GM19397 (cell line): ENCODE data around the gene LRRC37A3.
"Not testable (repeated sequence)": the region's sequence is repeated elsewhere in the genome, so short reads cannot be mapped to it uniquely, and the experiment has no call there.

ENCODE experiments used
- ATAC-seq: cut with Tn5 transposase; IDR thresholded peaks from one replicate; pipeline ENCODE4 v1.9.1; 2021; ENCODE audit warnings: mild to moderate bottlenecking, moderate library complexity; ENCODE audit not compliant: unreplicated experiment

Gene LRRC37A3

GRCh38 chr17:64927444-64927843 lies 8.2 kb upstream of the LRRC37A3 start:
- not testable (repeated sequence) for ATAC-seq

GRCh38 chr17:64926430-64926829 lies 7.2 kb upstream of the LRRC37A3 start:
- ATAC-seq, result not testable (repeated sequence)

GRCh38 chr17:64925244-64925643 lies 6.0 kb upstream of the LRRC37A3 start:
- ATAC-seq, result not testable (repeated sequence)

GRCh38 chr17:64923051-64923568 lies 3.8 kb upstream of the LRRC37A3 start:
- ATAC-seq, result not testable (repeated sequence)

DNA sequence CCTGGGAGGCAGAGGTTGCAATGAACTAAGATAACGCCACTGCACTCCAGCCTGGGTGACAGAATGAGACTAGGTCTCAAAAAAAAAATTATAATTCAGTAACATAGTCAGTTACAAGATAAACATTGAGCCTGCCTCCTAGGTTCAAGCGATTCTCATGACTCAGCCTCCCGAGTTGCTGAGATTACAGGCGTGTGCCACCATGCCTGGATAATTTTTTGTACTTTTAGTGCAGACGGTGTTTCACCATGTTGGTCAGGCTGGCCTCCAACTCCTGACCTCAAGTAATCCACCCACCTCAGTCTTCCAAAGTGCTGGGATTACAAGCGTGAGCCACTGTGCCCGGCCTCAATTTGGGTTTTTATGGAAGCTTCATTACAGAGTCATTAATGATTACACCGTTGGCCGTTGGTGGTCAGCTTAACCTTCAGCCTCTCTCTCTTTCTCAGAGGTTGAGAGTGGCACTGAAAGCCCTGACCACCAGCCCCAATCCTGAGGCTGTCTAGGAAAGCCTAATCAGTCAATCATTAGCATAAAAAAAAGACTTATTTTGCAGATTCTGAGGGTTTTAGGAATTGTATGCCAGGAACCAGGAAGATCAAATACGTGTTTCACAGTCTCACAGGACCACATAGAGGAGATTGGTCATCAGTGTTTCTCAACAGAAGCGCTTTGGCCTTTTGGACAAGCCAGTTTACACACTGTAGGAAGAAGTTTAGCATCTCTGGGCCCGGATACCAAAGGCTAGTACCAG lies 1.3 kb upstream of the LRRC37A3 start:
- ATAC-seq, result no peak

DNA sequence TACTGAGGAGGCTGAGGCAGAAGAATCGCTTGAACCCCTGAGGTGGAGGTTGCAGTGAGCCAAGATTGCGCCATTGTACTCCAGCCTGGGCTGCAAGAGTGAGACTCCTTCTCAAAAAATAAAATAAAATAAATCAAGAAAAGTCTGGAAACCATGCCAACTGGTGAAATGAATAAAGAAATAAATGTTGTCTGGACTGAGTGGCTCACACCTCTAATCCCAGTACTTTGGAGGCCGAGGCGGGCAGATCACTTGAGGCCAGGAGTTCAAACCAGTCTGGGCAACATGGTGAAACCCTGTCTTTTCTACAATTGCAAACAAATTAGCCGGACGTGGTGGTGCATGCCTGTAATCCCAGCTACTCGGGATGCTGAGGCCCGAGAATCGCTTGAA lies 744 bp upstream of the LRRC37A3 start:
- ATAC-seq, result no peak

DNA sequence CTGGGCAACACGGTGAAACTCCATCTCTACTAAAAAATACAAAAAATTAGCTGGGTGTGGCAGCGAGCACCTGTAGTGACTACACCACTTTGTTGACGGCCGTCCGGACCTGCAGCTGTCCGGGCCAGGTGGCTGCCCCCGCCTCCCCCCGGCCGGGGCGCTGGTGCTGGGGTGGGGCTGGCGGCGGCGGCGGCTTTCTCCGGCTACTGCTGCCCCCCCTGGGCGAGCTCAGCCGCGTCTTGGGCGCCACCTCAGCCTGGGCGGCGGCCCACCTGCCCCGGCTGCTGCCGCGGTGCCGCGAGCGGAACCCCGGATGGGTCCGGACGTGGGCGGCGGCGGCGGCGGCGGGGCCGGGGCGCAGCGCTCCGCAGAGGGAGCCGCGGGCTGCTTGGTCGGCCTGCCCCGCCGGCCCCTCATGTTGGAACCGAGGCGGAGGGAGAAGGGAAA lies 413 bp downstream of the LRRC37A3 start:
- peak; percentile 54 for ATAC-seq

GRCh38 chr17:64917540-64917939 lies 1.7 kb downstream of the LRRC37A3 start:
- not testable (repeated sequence) for ATAC-seq

DNA sequence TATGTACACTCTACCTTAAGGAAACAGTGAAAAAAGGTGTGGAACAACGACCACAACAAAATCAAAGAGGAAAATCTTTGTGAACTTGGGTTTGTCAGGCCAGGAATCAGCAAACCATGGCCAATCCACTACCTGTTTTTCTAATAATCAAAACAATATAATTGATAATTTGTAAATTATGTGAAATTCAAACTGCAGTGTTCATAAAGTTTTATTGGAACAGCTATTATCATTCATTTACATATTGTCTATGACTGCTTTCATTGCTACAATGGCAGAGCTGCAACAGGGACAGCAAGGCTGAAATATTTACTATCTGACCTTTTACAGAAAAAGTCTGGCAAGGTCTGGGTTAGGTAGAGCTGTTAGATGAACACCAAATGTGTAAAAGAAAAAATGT lies 4.0 kb downstream of the LRRC37A3 start:
- not testable (repeated sequence) for ATAC-seq

GRCh38 chr17:64910191-64910514 lies 9.1 kb downstream of the LRRC37A3 start:
- not testable (repeated sequence) for ATAC-seq

GRCh38 chr17:64909511-64910190 lies 9.6 kb downstream of the LRRC37A3 start:
- ATAC-seq, result not testable (repeated sequence)

DNA sequence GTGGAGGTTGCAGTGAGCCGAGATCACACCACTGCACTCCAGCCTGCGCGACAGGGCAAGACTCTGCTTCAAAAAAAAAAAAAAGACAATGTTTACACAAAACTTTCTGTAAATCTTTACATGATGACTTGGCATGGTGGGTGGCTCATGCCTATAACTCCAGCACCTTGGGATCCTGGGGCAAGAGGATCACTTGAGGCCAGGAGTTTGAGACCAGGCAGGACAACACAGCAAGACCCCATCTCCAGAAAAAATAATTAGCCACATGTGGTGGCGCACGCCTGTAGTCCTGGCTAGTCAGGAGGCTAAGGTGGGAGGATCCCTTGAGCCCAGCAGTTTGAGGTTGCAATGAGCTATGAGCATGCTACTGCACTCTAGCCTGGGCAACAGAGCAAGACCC lies 15.2 kb downstream of the LRRC37A3 start:
- not testable (repeated sequence) for ATAC-seq

- ATAC-seq, result not testable (repeated sequence)
These were observed 22.1 kb downstream of the LRRC37A3 start for GRCh38 chr17:64897136-64897535.

DNA sequence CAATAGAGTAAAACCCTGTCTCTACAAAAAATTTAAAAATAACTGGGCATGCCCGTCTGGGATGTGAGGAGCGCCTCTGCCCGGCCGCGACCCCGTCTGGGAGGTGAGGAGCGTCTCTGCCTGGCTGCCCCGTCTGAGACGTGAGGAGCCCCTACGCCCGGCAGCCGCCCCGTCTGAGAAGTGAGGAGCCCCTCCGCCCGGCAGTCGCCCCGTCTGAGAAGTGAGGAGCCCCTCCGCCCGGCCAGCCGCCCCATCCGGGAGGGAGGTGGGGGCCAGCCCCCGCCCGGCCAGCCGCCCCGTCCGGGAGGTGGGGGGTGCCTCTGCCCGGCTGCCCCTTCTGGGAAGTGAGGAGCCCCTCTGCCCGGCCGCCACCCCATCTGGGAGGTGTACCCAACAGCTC lies 45.1 kb downstream of the LRRC37A3 start:
- not testable (repeated sequence) for ATAC-seq

DNA sequence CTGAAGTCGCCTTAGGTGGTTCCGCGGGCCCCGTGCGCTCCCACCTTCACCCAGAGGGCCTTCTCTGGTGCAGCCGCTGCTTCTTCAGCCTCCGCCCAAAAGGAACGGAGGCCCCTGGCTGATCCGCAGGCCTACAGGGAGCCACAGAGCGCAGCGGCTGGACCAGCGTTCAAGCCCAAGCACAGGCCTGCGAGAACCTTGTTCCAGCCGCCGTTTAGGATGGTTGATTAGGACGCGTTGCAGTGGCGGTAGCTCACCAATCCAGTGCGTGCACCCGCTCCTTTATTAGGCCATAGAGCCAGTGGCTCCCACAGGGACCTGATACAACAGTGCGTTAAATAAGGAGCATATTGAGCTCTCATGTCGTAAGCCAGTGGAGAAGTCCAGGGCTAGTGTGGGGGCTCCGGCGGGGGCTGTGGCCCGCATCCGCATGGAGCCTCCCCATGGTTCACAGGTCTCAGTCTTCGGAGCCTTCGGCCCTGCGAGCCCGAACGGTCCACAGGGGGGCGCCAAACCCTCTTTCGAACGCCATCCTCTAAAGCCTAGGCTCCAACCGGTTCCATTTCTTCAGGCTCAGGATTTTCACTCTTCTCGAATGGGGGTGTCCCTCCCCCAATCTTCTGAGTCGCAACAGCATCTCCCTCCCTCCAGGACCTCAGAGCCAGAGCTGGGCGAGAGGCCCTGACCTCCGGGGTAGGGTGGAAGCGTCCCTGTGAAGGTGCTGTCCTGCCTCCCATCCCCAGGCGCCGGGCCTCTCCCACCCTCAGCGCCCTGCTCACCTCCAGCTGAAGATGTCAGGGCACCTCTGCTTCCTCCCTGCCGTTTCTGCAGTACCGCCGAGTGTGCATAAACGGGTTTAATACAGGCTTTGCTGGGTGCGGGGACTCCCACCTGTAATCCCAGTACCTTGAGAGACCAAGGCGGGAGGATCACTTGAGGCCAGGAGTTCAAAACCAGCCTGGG lies 71.5 kb downstream of the LRRC37A3 start:
- ATAC-seq, result not testable (repeated sequence)

DNA sequence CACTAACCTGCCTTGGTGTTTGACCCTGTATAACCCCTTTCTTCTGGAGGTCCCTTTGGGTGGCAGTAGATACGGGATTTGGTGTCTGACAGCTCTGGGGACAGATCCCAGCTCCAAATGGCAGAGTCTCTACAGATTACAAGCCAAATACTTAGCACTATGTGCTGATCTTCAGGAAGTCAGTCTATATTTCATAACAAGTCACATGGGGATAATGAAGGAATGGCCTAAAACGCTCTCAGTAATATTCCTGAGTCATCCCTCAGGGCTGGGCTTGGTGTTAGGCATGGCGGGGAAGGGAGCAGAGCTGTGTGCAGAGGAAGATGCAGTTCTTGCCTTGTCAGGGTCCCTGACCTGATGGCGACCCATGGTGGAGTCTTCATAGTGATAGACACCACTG lies 72.4 kb downstream of the LRRC37A3 start:
- ATAC-seq, result not testable (repeated sequence)

DNA sequence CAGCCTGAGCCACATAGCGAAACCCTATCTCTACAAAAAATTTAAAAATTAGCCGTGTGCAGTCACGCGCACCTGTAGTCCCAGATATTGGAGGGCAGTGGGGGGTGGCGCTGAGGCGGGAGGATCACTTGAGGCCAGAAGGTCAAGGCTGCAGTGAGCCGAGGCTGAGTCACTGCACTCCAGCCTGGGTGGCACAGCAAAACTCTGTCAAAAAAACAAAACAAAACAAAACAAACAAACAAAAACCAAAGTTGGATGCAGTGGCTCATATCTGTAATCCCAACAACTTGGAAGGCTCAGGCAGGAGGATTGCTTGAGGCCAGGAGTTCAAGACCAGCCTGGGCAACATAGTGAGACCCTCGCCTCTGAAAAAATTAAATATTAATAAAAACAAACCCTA lies 75.4 kb downstream of the LRRC37A3 start:
- not testable (repeated sequence) for ATAC-seq

DNA sequence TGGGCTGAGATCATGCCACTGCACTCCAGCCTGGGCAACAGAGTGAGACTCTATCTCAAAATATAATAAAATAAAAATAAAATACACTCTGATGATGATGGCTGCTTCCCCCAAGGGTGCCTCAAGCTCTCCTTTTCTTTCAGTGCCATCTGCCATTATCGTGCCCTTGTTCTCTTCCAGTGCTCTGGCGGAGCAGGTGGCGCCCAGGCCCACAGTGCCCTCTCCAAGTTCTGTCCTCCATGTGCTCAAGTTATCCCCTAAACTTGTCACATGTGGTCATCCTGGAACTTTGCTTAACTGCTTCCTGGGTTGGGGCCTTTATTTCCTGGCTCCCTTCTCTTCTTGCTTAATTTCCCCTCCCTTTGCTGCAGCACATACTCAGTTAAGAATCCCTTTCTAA lies 76.4 kb downstream of the LRRC37A3 start:
- ATAC-seq, result not testable (repeated sequence)

GRCh38 chr17:64840960-64841359 lies 78.3 kb downstream of the LRRC37A3 start:
- ATAC-seq, result not testable (repeated sequence)

DNA sequence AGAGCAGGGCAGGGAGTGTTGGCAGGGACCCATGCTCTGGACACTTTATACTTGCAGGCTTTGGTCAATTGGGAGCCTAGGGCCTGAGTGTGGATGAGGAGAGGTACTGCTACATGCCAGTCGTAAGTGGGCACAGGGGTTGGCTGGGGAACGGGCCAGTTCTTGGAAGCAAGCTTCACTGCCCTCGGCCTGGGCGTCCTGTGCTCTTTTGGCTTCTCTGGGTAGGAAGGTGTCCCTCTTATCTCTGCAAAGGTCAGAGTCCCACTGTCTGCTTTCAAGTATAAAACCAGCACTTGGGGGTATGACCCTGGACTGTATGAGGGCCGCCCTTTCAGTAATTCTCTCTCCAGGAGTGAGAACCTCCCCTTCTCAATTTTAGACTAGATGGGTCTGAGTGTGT lies 80.8 kb downstream of the LRRC37A3 start:
- not testable (repeated sequence) for ATAC-seq
